Kidney (tissue), 14 donors: Measurements from ENCODE around the gene ODF2. TPM values are rescaled to one million over a fixed set of nuclear protein-coding genes. Genes with fewer than 3 reads are reported as not detected.
"Not testable (repeated sequence)": the region's sequence is repeated elsewhere in the genome, so short reads cannot be mapped to it uniquely, and the experiment has no call there.

ENCODE experiments used
- DNase-seq, 5 donors: peaks; one replicate each; pipeline ENCODE4 v3.0.0-alpha.2; 2013 to 2020
- FAIRE-seq: peaks from 2 replicates; lab custom pipeline; 2012; peaks lifted over from hg19 to GRCh38; lab: Jason Lieb, UNC
- H3K27ac ChIP-seq, 2 donors: one replicate each; pipeline ENCODE4 v1.7.0; 2013; ENCODE audit warnings: low read depth in 2 of 2, low read length in 2 of 2, inconsistent platforms in 1 of 2
- H3K27me3 ChIP-seq: one replicate; pipeline ENCODE4 v1.7.1; 2013; ENCODE audit warnings: low read length, inconsistent platforms; ENCODE audit not compliant: control insufficient read depth, insufficient read depth
- H3K36me3 ChIP-seq, 3 donors: one replicate each; pipeline versions ENCODE4 v1.7.0 to v1.7.1; 2013; ENCODE audit warnings: low read length in 3 of 3, control low read depth in 1 of 3, inconsistent platforms in 1 of 3; ENCODE audit not compliant: insufficient read depth in 3 of 3, control insufficient read depth in 2 of 3
- H3K4me1 ChIP-seq, 3 donors: one replicate each; pipeline versions ENCODE4 v1.7.0 to v1.7.1; 2013; ENCODE audit warnings: low read length in 3 of 3, inconsistent platforms in 1 of 3, low read depth in 1 of 3; ENCODE audit not compliant: control insufficient read depth in 2 of 3, insufficient read depth in 2 of 3
- H3K4me3 ChIP-seq, 3 donors: one replicate each; pipeline versions ENCODE4 v1.7.0 to v1.8.1; 2013; ENCODE audit warnings: low read length in 3 of 3, control low read depth in 1 of 3, inconsistent platforms in 1 of 3
- H3K9ac ChIP-seq, 3 donors: one replicate each; pipeline versions ENCODE4 v1.7.0 to v1.7.1; 2013; ENCODE audit warnings: low read length in 3 of 3, control low read depth in 1 of 3, inconsistent platforms in 1 of 3
- H3K9me3 ChIP-seq, 3 donors: one replicate each; pipeline versions ENCODE4 v1.7.0 to v1.7.1; 2013; ENCODE audit warnings: low read length in 3 of 3, control low read depth in 1 of 3, inconsistent platforms in 1 of 3; ENCODE audit not compliant: control insufficient read depth in 2 of 3, insufficient read depth in 1 of 3
- CTCF ChIP-seq: IDR thresholded peaks from 3 replicates; pipeline ENCODE4 v1.5.1; 2012; ENCODE audit warnings: mild to moderate bottlenecking, moderate library complexity, borderline replicate concordance; ENCODE audit not compliant: insufficient read depth; ENCODE audit errors: extremely low read depth
- intact Hi-C: fragments of 100-400 bp; cut with DNase I; formaldehyde crosslinking; loops from one replicate; pipeline ENCODE4 v1.11.1; 2022
- polyA plus RNA-seq: library from polyadenylated mRNA; stranded (reverse); fragments of 350-450 nt; fragmentation: Illumina TruSeq; extraction: RNeasy Lipid Tissue Mini Kit (QIAGEN cat#74804); gene quantifications from one replicate; pipeline ENCODE4 v1.2.3, GENCODE V29; 2014; ENCODE audit warnings: low read depth, low replicate concordance; ENCODE audit not compliant: insufficient read depth
- total RNA-seq: library from RNA; stranded (reverse); fragmentation: NEBNext Ultra II Directional; extraction: Animal tissue kit (Norgen Biotek cat#: 25700); gene quantifications from one replicate; pipeline ENCODE4 v1.2.1, GENCODE V29; 2021
- donor health status: control.
- donor health status: control.
- donor health status: control.
- donor health status: control.
- donor health status: control.
- donor health status: DM: yes; HTN: yes; CAD: no.
- donor health status: Normal renal cell carcinoma (clear cell type).

The ODF2 gene
- total and polyA plus RNA-seq, 2 donors from 2014 or later = 10.6 to 23.6 TPM

GRCh38 chr9:128438343-128439109 is 17.3 kb upstream of the ODF2 start:
- intact Hi-C loops = no loop called here
- no peaks in the 10 kb centered on the region for H3K9me3 ChIP-seq
- no peaks in the 10 kb centered on the region for H3K27me3 ChIP-seq
- DNase-seq = peak; percentile 71 to 91 (median 81)
- no peak overlapping the region for H3K9ac ChIP-seq
- H3K4me1 ChIP-seq = peaks cover 0 to 3% (median 0%) of the 10 kb centered on the region in 3 donors
- no peak overlapping the region for H3K27ac ChIP-seq
- no peaks in the 10 kb centered on the region for H3K36me3 ChIP-seq
- no peak for FAIRE-seq
- TF ChIP-seq CTCF = peak; percentile 94
- no peak overlapping the region for H3K4me3 ChIP-seq

GRCh38 chr9:128439273-128439672 is 16.5 kb upstream of the ODF2 start:
- DNase-seq (no peak), FAIRE-seq (no peak)
- Histone ChIP-seq H3K27ac (no peak overlapping the region), H3K9me3 (no peaks in the 10 kb centered on the region), H3K27me3 (no peaks in the 10 kb centered on the region), H3K4me3 (no peak overlapping the region), H3K36me3 (no peaks in the 10 kb centered on the region), H3K4me1 (peaks cover 0 to 3% (median 0%) of the 10 kb centered on the region in 3 donors), H3K9ac (no peak overlapping the region)
- TF ChIP-seq CTCF = no peak
- intact Hi-C loops = no loop called here

GRCh38 chr9:128442150-128442549 is 13.7 kb upstream of the ODF2 start:
- H3K36me3 ChIP-seq = no peaks in the 10 kb centered on the region
- H3K4me1 ChIP-seq = peaks cover 0 to 3% (median 0%) of the 10 kb centered on the region in 3 donors
- H3K9ac ChIP-seq = no peak overlapping the region
- H3K9me3 ChIP-seq = no peaks in the 10 kb centered on the region
- FAIRE-seq (no peak), DNase-seq (no peak)
- H3K4me3 ChIP-seq = no peak overlapping the region
- no peaks in the 10 kb centered on the region for H3K27me3 ChIP-seq
- intact Hi-C loops = no loop called here
- H3K27ac ChIP-seq = no peak overlapping the region
- TF ChIP-seq CTCF = no peak

GRCh38 chr9:128446505-128446904 is 9.3 kb upstream of the ODF2 start:
- not testable (repeated sequence) for H3K4me1 ChIP-seq

More at GRCh38 chr9:128446505-128446904, 9.3 kb upstream of the ODF2 start:
- H3K4me3 ChIP-seq, H3K36me3 ChIP-seq, DNase-seq, H3K27me3 ChIP-seq, H3K9ac ChIP-seq, intact Hi-C loops, FAIRE-seq, H3K27ac ChIP-seq, H3K9me3 ChIP-seq: not testable (repeated sequence)
